Measurements from ENCODE around the gene GASK1A. TPM values are rescaled to one million over a fixed set of nuclear protein-coding genes. Genes with fewer than 3 reads are reported as not detected.

GASK1A gene
- total and polyA plus RNA-seq, 2 experiments from 2014 or later = 2.6 to 11.1 TPM

GRCh38 chr3:43089081-43089480 lies 110.0 kb downstream of the GASK1A start (continued):
- no peak for TF ChIP-seq ZNF462 (CRISPR knock-in tag; IDR thresholded peaks at IDR 0.05)
- no peak for TF ChIP-seq EZH2phosphoT487 (IDR thresholded peaks at IDR 0.05; ENCODE audit: unreplicated experiment)
- TF ChIP-seq CTCF (conservative IDR thresholded peaks at IDR 0.05; ENCODE audit: low read depth in 2 of 2) = no peak

- ATAC-seq = no peak
- Mint-ChIP-seq H3K27me3 (ENCODE audit: insufficient read depth, low read depth, poor library complexity) (peaks cover 2% of the 10 kb centered on the region), H3K27ac (no peak overlapping the region), H3K4me1 (0 out of 3 replicates have a peak, but pooled peaks cover 2% of the 10 kb centered on the region), H3K9me3 (no peaks in the 10 kb centered on the region; the same call in 2 of the 3 replicates), H3K4me3 (no peak overlapping the region), H3K36me3 (ENCODE audit: low read depth) (peaks cover 5% of the 10 kb centered on the region; the same call in 2 of the 3 replicates)
- Histone ChIP-seq H3K4me1 (ENCODE audit: insufficient read depth) (no peaks in the 10 kb centered on the region), H3F3A (replicated peaks; ENCODE audit: low read depth) (no peaks in the 10 kb centered on the region), H3K4me2 (no peak overlapping the region), H3K27ac (ENCODE audit: low read depth) (no peak overlapping the region), H4K20me1 (replicated peaks; ENCODE audit: insufficient read depth) (no peaks in the 10 kb centered on the region; the same call in 1 of the 2 replicates), H3K4me3 (no peak overlapping the region), H3K9me2 (ENCODE audit: insufficient read depth) (no peaks in the 10 kb centered on the region), H3K27me3 (ENCODE audit: insufficient read depth) (no peaks in the 10 kb centered on the region), H3K36me3 (ENCODE audit: insufficient read depth) (no peaks in the 10 kb centered on the region), H3K79me2 (replicated peaks; ENCODE audit: insufficient read depth) (no peaks in the 10 kb centered on the region; the same call in 1 of the 2 replicates), H2AFZ (no peak overlapping the region)
- no peak for DNase-seq (ENCODE audit: low spot score)
- TF ChIP-seq ETS1 (IDR thresholded peaks at IDR 0.05) (no peak), NANOG (IDR thresholded peaks at IDR 0.05; ENCODE audit: borderline replicate concordance) (no peak), POLR2AphosphoS5 (IDR thresholded peaks at IDR 0.05; ENCODE audit: low read depth) (no peak), EZH2 (IDR thresholded peaks at IDR 0.05; ENCODE audit: low read depth, unreplicated experiment) (no peak), ZNF331 (CRISPR knock-in tag; IDR thresholded peaks at IDR 0.05; ENCODE audit: low read depth) (no peak), CTCF (conservative IDR thresholded peaks at IDR 0.05; ENCODE audit: low read depth in 2 of 2) (no peak), REST (IDR thresholded peaks at IDR 0.05; ENCODE audit: unreplicated experiment) (no peak), ZNF114 (CRISPR knock-in tag; IDR thresholded peaks at IDR 0.05) (no peak)
Observed at GRCh38 chr3:43090238-43090637, 111.1 kb downstream of the GASK1A start.

All from GM23338 (cell line).